Endothelial cell of umbilical vein (primary cell): ENCODE data around the gene OR10G8. TPM values are rescaled to one million over a fixed set of nuclear protein-coding genes. Genes with fewer than 3 reads are reported as not detected.

ENCODE experiments used
- BruUV-seq: library from RNA; stranded (reverse); fragments of 400-500 nt; replicated peaks from 2 replicates; lab custom pipeline; 2021; lab: Mats Ljungman, UMichigan
- CTCF ChIA-PET: fragments of 300-600, 350-600 bp; sonication (Branson Sonifier 250); formaldehyde crosslinking; loops from one replicate; lab custom pipeline; 2021; ENCODE audit warnings: antibody characterized with exemption, inconsistent platforms; lab: Charles Lee
- POLR2A ChIA-PET: fragments of 300-600, 350-600 bp; sonication (Branson Sonifier 250); formaldehyde crosslinking; loops from one replicate; lab custom pipeline; 2021; ENCODE audit warnings: antibody characterized with exemption, inconsistent platforms; lab: Charles Lee
- DNase-seq: peaks from one replicate; pipeline ENCODE4 v3.0.0-alpha.2; 2011; ENCODE audit warnings: low read depth, low spot score
- FAIRE-seq: peaks from 2 replicates; lab custom pipeline; 2011; peaks lifted over from hg19 to GRCh38; lab: Jason Lieb, UNC
- H2AFZ ChIP-seq: 2 replicates; pipeline ENCODE4 v1.6.0; 2012; ENCODE audit warnings: low read depth, low read length, control low read depth, inconsistent platforms
- H3K27ac ChIP-seq: 2 replicates; pipeline ENCODE4 v1.5.1; 2011; ENCODE audit warnings: low read depth, mild to moderate bottlenecking, control low read depth, low read length, moderate library complexity; ENCODE audit not compliant: insufficient read depth
- H3K27me3 ChIP-seq, 2 experiments: 2 replicates each; pipeline versions ENCODE4 v1.6.0 to v1.6.1; 2011; ENCODE audit warnings: low read length in 2 of 2, mixed read lengths in 1 of 2; ENCODE audit not compliant: control insufficient read depth in 2 of 2, insufficient read depth in 2 of 2
- H3K36me3 ChIP-seq, 2 experiments: 2 replicates in 1 of 2; 3 replicates in 1 of 2; pipeline ENCODE4 v1.5.1; 2011; ENCODE audit warnings: low read length in 2 of 2, mild to moderate bottlenecking in 1 of 2, moderate library complexity in 1 of 2; ENCODE audit not compliant: control insufficient read depth in 2 of 2, insufficient read depth in 2 of 2; ENCODE audit errors: extremely low read depth in 1 of 2
- H3K4me1 ChIP-seq: 3 replicates; pipeline ENCODE4 v1.5.1; 2011; ENCODE audit warnings: mild to moderate bottlenecking, low read length; ENCODE audit not compliant: control insufficient read depth, insufficient read depth; ENCODE audit errors: extremely low read depth
- H3K4me2 ChIP-seq: 2 replicates; pipeline ENCODE4 v1.6.1; 2011; ENCODE audit warnings: low read length, control low read depth, mixed read lengths; ENCODE audit not compliant: insufficient read depth
- H3K4me3 ChIP-seq, 3 experiments: fragments of 200-600 bp in 1 of 3; sonication (generic), shearing (Covaris generic) in 1 of 3; replicated peaks in 1 of 3; 2 replicates each; pipeline ENCODE4 v1.5.1; 2011 to 2016; ENCODE audit warnings: control low read depth in 3 of 3, low read length in 3 of 3, mild to moderate bottlenecking in 2 of 3, inconsistent platforms in 1 of 3, low read depth in 1 of 3, moderate library complexity in 1 of 3; ENCODE audit not compliant: insufficient read depth in 1 of 3
- H3K79me2 ChIP-seq: 2 replicates; pipeline ENCODE4 v1.6.0; 2012; ENCODE audit warnings: low read length, inconsistent platforms; ENCODE audit not compliant: control insufficient read depth, insufficient read depth
- H3K9ac ChIP-seq: replicated peaks from 2 replicates; pipeline ENCODE3; 2011; ENCODE audit warnings: low read length, control low read depth; ENCODE audit not compliant: insufficient read depth; ENCODE audit errors: extremely low read depth
- H3K9me1 ChIP-seq: replicated peaks from 3 replicates; pipeline ENCODE4 v1.6.0; 2011; ENCODE audit warnings: mild to moderate bottlenecking, low read length; ENCODE audit not compliant: control insufficient read depth, insufficient read depth; ENCODE audit errors: extremely low read depth
- H3K9me3 ChIP-seq: replicated peaks from 2 replicates; pipeline ENCODE4 v1.5.1; 2012; ENCODE audit warnings: low read length, inconsistent platforms; ENCODE audit not compliant: control insufficient read depth, insufficient read depth
- H4K20me1 ChIP-seq: replicated peaks from 2 replicates; pipeline ENCODE3; 2011; ENCODE audit warnings: mild to moderate bottlenecking, low read length; ENCODE audit not compliant: control insufficient read depth, insufficient read depth; ENCODE audit errors: extremely low read depth
- EZH2 ChIP-seq: IDR thresholded peaks from 2 replicates; pipeline ENCODE4 v1.6.1; 2012; ENCODE audit warnings: borderline replicate concordance, low read depth, mild to moderate bottlenecking, moderate library complexity, low read length, inconsistent platforms; ENCODE audit not compliant: severe bottlenecking
- FOS ChIP-seq: IDR thresholded peaks from 2 replicates; pipeline ENCODE4 v1.6.1; 2011; ENCODE audit warnings: mild to moderate bottlenecking, low read length, moderate library complexity, borderline replicate concordance; ENCODE audit not compliant: insufficient read depth
- GATA2 ChIP-seq: IDR thresholded peaks from 2 replicates; pipeline ENCODE4 v1.7.0; 2011; ENCODE audit warnings: low read depth, mild to moderate bottlenecking, moderate library complexity, mixed read lengths, low read length; ENCODE audit not compliant: insufficient read length, insufficient read depth
- JUN ChIP-seq: IDR thresholded peaks from 2 replicates; pipeline ENCODE4 v1.6.1; 2011; ENCODE audit warnings: borderline replicate concordance, low read depth; ENCODE audit not compliant: insufficient read length, insufficient read depth
- MYC ChIP-seq: IDR thresholded peaks from one replicate; pipeline ENCODE4 v1.6.1; 2011; ENCODE audit warnings: mild to moderate bottlenecking, low read depth, low read length
- POLR2A ChIP-seq: IDR thresholded peaks from 2 replicates; pipeline ENCODE4 v1.6.1; 2012; ENCODE audit warnings: low read depth, mild to moderate bottlenecking, control low read depth, low read length
- POLR2AphosphoS5 ChIP-seq: IDR thresholded peaks from 2 replicates; pipeline ENCODE4 v1.6.1; 2012; ENCODE audit warnings: low read depth, mild to moderate bottlenecking, control low read depth, low read length, moderate library complexity; ENCODE audit not compliant: insufficient read depth
- dilution Hi-C: fragments of 300-500 bp; cut with MboI; formaldehyde crosslinking; loops from one replicate; pipeline ENCODE4 v1.15.0; 2019; ENCODE audit warnings: low sequenced_read_pairs; ENCODE audit not compliant: extremely low pct_ligation_motif_present
- intact Hi-C: fragments of 100-400 bp; cut with micrococcal nuclease; formaldehyde crosslinking; loops from one replicate; pipeline ENCODE4 v1.10.0; 2022
- polyA plus RNA-seq, 4 experiments: library from polyadenylated mRNA; depleted of rRNA in 3 of 4; stranded (reverse) in 3 of 4; unstranded in 1 of 4; fragments of >200 nt; gene quantifications; 2 replicates each; pipeline versions ENCODE4 v1.2.1 to v1.2.3, GENCODE V29; 2011 to 2012; ENCODE audit warnings: missing spikeins in 1 of 4
- total RNA-seq: library from RNA; stranded (reverse); gene quantifications from 2 replicates; pipeline ENCODE4 v1.2.3, GENCODE V29; 2021
- TF ChIP-seq, protein P1 (sequence below): IDR thresholded peaks from 2 replicates; pipeline ENCODE4 v1.6.1; 2011; ENCODE audit not compliant: insufficient read depth, insufficient read length
- TF ChIP-seq, protein P2 (sequence below), 2 donors: IDR thresholded peaks; 1 replicate in 1 of 2; 2 replicates in 1 of 2; pipeline ENCODE4 v1.5.1; 2011; ENCODE audit warnings: low read length in 2 of 2, mild to moderate bottlenecking in 2 of 2, moderate library complexity in 2 of 2, control low read depth in 1 of 2, inconsistent platforms in 1 of 2, low read depth in 1 of 2; ENCODE audit not compliant: insufficient read depth in 1 of 2; ENCODE audit errors: extremely low read depth in 1 of 2

Gene OR10G8
- total and polyA plus RNA-seq, 2 donors (not counting 3 experiments of a cell fraction or from before 2014, with no cell fraction given) = not detected

DNA sequence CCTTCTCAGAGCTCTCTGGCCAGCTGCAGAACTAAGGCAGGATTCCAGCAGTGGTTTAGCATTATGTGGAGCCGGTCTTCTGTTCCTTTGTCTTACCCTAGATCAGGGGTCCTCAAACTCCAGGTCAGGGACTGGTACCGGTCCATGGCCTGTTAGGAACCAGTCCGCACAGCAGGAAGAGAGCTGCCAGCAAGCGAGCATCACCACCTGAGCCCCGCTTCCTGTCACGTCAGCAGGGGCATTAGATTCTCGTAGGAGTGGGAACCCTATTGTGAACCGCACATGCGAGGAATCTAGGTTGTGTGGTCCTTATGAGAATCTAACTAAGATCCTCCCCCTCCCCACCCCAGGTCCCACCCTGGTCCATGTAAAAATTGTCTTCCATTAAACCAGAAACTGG, 13.0 kb downstream of the OR10G8 start:
- CTCF ChIA-PET = no interaction called here
- Histone ChIP-seq H2AFZ (no peak overlapping the region), H3K4me1 (no peaks in the 10 kb centered on the region), H3K27me3 (no peaks in the 10 kb centered on the region), H3K4me2 (no peak overlapping the region), H3K9me1 (no peaks in the 10 kb centered on the region), H3K79me2 (no peaks in the 10 kb centered on the region), H4K20me1 (no peaks in the 10 kb centered on the region), H3K4me3 (no peak overlapping the region), H3K9me3 (no peaks in the 10 kb centered on the region), H3K36me3 (no peaks in the 10 kb centered on the region), H3K27ac (no peak overlapping the region), H3K9ac (no peak overlapping the region)
- POLR2A ChIA-PET = no interaction called here
- TF ChIP-seq FOS = no peak
- no peak for TF ChIP-seq POLR2A
- TF ChIP-seq, protein P1, sequence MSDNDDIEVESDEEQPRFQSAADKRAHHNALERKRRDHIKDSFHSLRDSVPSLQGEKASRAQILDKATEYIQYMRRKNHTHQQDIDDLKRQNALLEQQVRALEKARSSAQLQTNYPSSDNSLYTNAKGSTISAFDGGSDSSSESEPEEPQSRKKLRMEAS = no peak
- no peak for TF ChIP-seq GATA2
- TF ChIP-seq JUN = no peak
- TF ChIP-seq POLR2AphosphoS5 = no peak
- TF ChIP-seq, protein P2, sequence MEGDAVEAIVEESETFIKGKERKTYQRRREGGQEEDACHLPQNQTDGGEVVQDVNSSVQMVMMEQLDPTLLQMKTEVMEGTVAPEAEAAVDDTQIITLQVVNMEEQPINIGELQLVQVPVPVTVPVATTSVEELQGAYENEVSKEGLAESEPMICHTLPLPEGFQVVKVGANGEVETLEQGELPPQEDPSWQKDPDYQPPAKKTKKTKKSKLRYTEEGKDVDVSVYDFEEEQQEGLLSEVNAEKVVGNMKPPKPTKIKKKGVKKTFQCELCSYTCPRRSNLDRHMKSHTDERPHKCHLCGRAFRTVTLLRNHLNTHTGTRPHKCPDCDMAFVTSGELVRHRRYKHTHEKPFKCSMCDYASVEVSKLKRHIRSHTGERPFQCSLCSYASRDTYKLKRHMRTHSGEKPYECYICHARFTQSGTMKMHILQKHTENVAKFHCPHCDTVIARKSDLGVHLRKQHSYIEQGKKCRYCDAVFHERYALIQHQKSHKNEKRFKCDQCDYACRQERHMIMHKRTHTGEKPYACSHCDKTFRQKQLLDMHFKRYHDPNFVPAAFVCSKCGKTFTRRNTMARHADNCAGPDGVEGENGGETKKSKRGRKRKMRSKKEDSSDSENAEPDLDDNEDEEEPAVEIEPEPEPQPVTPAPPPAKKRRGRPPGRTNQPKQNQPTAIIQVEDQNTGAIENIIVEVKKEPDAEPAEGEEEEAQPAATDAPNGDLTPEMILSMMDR (IDR thresholded peaks at IDR 0.05; ENCODE audit: extremely low read depth in 1 of 2, insufficient read depth in 1 of 2, low read depth in 1 of 2, low read length in 2 of 2) = no peak
- TF ChIP-seq EZH2 = no peak
- TF ChIP-seq MYC = no peak
- no TSS peak for BruUV-seq
- no peak for DNase-seq
- intact Hi-C loops (loop anchor here (10.0 kb wide), 1 partner anchor 115 kb away; no protein-coding TSS in a partner anchor), dilution Hi-C loops (no loop called here)
- no peak for FAIRE-seq
